ENCODE measurements around the gene GDF7. TPM values are rescaled to one million over a fixed set of nuclear protein-coding genes. Genes with fewer than 3 reads are reported as not detected.
"Not testable (repeated sequence)": the region's sequence is repeated elsewhere in the genome, so short reads cannot be mapped to it uniquely, and the experiment has no call there.

GDF7 gene
- total and polyA plus RNA-seq, 2 of the 4 experiments (the other 2 are of a cell fraction) = under 0.01 to 0.02 TPM

DNA sequence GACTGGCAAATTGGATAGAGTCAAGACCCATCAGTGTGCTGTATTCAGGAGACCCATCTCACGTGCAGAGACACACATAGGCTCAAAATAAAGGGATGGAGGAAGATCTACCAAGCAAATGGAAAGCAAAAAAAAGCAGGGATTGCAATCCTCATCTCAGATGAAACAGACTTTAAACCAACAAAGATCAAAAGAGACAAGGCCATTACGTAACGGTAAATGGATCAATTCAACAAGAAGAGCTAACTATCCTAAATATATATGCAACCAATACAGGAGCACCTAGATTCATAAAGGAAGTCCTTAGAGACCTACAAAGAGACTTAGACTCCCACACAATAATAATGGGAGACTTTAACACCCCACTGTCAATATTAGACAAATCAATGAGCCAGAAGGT lies 46.6 kb downstream of the GDF7 start:
- H3K27me3 ChIP-seq (ENCODE audit: control insufficient read depth, insufficient read depth, low read length); H3K9me1 ChIP-seq (ENCODE audit: insufficient read depth, low read length); H3K4me3 ChIP-seq (ENCODE audit: insufficient read depth, low read depth, low read length); H2AFZ ChIP-seq (replicated peaks; ENCODE audit: low read length, poor library complexity); H3K79me1 ChIP-seq (ENCODE audit: low read depth in 1 of 2, low read length in 2 of 2); BruUV-seq (replicated peaks); H4K5ac ChIP-seq (ENCODE audit: low read depth, low read length); DNase-seq; dilution Hi-C loops (cut with HindIII; ENCODE audit: low sequenced_read_pairs, unreplicated experiment); H3K14ac ChIP-seq (replicated peaks; ENCODE audit: low read depth, low read length); H3K4me2 ChIP-seq (ENCODE audit: low read depth, low read length); H4K91ac ChIP-seq (ENCODE audit: insufficient read depth, low read depth, low read length); POLR2A ChIA-PET (ENCODE audit: unreplicated experiment); H4K20me1 ChIP-seq (ENCODE audit: insufficient read depth, low read length); H3K4ac ChIP-seq (ENCODE audit: low read depth, low read length); H3K36me3 ChIP-seq (ENCODE audit: control insufficient read depth, insufficient read depth, low read length); H4K8ac ChIP-seq (ENCODE audit: low read depth in 2 of 2, low read length in 2 of 2); H3K4me1 ChIP-seq (ENCODE audit: control insufficient read depth, insufficient read depth, low read length); H2BK20ac ChIP-seq (ENCODE audit: low read depth, low read length); ATAC-seq (ENCODE audit: low read depth); H2BK5ac ChIP-seq (ENCODE audit: low read depth, low read length, poor library complexity, severe bottlenecking); H2BK15ac ChIP-seq (ENCODE audit: low read depth, low read length); H3K23ac ChIP-seq (ENCODE audit: low read depth, low read length); H3K9ac ChIP-seq (ENCODE audit: low read depth, low read length); H3K27ac ChIP-seq (ENCODE audit: insufficient read depth, low read length); intact Hi-C loops (cut with micrococcal nuclease); CTCF ChIA-PET; H2AK5ac ChIP-seq (ENCODE audit: low read depth, low read length); H3K18ac ChIP-seq (ENCODE audit: low read depth, low read length); H3K56ac ChIP-seq (ENCODE audit: extremely low read depth, insufficient read depth, low read length); H3K9me3 ChIP-seq (ENCODE audit: control insufficient read depth, insufficient read depth, low read length); H2BK120ac ChIP-seq (ENCODE audit: low read depth, low read length); in situ Hi-C loops (cut with MboI; ENCODE audit: low sequenced_read_pairs); H2AK9ac ChIP-seq (replicated peaks; ENCODE audit: low read depth, low read length, poor library complexity): not testable (repeated sequence)
- WGBS, 2 experiments (ENCODE audit: extremely low coverage in 2 of 2, insufficient read length in 1 of 2) = no CpG with 5 or more reads among the region's 3 CpGs

DNA sequence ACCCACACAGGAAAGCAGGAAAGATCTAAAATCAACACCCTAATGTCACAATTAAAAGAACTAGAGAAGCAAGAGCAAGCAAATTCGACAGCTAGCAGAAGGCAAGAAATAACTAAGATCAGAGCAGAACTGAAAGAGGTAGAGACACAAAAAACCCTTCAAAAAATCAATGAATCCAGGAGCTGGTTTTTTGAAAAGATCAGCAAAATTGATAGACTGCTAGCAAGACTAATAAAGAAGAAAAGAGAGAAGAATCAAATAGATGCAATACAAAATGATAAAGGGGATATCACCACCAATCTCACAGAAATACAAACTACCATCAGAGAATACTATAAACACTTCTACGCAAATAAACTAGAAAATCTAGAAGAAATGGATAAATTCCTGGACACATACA lies 47.5 kb downstream of the GDF7 start:
- H3K4me2 ChIP-seq (ENCODE audit: low read depth, low read length); H2AK9ac ChIP-seq (replicated peaks; ENCODE audit: low read depth, low read length, poor library complexity); in situ Hi-C loops (cut with MboI; ENCODE audit: low sequenced_read_pairs); H3K9me1 ChIP-seq (ENCODE audit: insufficient read depth, low read length); H4K8ac ChIP-seq (ENCODE audit: low read depth in 2 of 2, low read length in 2 of 2); BruUV-seq (replicated peaks); H2BK120ac ChIP-seq (ENCODE audit: low read depth, low read length); dilution Hi-C loops (cut with HindIII; ENCODE audit: low sequenced_read_pairs, unreplicated experiment); H2BK15ac ChIP-seq (ENCODE audit: low read depth, low read length); CTCF ChIA-PET; H4K20me1 ChIP-seq (ENCODE audit: insufficient read depth, low read length); H3K27me3 ChIP-seq (ENCODE audit: control insufficient read depth, insufficient read depth, low read length); H4K5ac ChIP-seq (ENCODE audit: low read depth, low read length); H3K4me1 ChIP-seq (ENCODE audit: control insufficient read depth, insufficient read depth, low read length); H3K9ac ChIP-seq (ENCODE audit: low read depth, low read length); H3K9me3 ChIP-seq (ENCODE audit: control insufficient read depth, insufficient read depth, low read length); H3K27ac ChIP-seq (ENCODE audit: insufficient read depth, low read length); POLR2A ChIA-PET (ENCODE audit: unreplicated experiment); H3K36me3 ChIP-seq (ENCODE audit: control insufficient read depth, insufficient read depth, low read length); H3K4ac ChIP-seq (ENCODE audit: low read depth, low read length); H3K4me3 ChIP-seq (ENCODE audit: insufficient read depth, low read depth, low read length); ATAC-seq (ENCODE audit: low read depth); H2BK20ac ChIP-seq (ENCODE audit: low read depth, low read length); H2BK5ac ChIP-seq (ENCODE audit: low read depth, low read length, poor library complexity, severe bottlenecking); H3K18ac ChIP-seq (ENCODE audit: low read depth, low read length); H4K91ac ChIP-seq (ENCODE audit: insufficient read depth, low read depth, low read length); DNase-seq; H2AFZ ChIP-seq (replicated peaks; ENCODE audit: low read length, poor library complexity); H3K56ac ChIP-seq (ENCODE audit: extremely low read depth, insufficient read depth, low read length); H3K14ac ChIP-seq (replicated peaks; ENCODE audit: low read depth, low read length); intact Hi-C loops (cut with micrococcal nuclease); H3K79me1 ChIP-seq (ENCODE audit: low read depth in 1 of 2, low read length in 2 of 2); H2AK5ac ChIP-seq (ENCODE audit: low read depth, low read length); H3K23ac ChIP-seq (ENCODE audit: low read depth, low read length): not testable (repeated sequence)
- no CpG with 5 or more reads among the region's 2 CpGs for WGBS, 2 experiments (ENCODE audit: extremely low coverage in 2 of 2, insufficient read length in 1 of 2)

Measured in IMR-90 (cell line).